ENCODE measurements around the gene RASD2.

RASD2 gene

DNA sequence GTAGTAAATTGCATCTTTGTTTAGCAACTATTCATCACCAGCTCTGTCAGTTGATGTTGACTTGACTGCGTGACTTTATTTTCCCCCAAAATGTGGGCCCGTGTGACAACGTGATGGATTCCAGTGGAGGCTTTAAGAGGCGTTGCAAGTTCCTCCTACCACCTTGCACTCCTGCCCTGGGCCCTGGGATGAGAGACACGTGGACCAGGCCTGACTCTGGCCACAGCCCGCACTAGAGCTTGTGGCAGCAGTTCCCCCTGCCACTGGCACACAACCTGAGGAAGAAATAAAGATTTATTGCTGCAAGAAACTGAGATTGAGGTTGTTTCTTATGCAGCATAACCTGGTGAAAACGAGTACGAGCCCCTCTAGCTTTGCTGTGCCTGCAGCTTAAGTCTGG lies 31.9 kb downstream of the RASD2 start:
- no peak for DNase-seq (ENCODE audit: low read depth)
- TF ChIP-seq, protein P1, sequence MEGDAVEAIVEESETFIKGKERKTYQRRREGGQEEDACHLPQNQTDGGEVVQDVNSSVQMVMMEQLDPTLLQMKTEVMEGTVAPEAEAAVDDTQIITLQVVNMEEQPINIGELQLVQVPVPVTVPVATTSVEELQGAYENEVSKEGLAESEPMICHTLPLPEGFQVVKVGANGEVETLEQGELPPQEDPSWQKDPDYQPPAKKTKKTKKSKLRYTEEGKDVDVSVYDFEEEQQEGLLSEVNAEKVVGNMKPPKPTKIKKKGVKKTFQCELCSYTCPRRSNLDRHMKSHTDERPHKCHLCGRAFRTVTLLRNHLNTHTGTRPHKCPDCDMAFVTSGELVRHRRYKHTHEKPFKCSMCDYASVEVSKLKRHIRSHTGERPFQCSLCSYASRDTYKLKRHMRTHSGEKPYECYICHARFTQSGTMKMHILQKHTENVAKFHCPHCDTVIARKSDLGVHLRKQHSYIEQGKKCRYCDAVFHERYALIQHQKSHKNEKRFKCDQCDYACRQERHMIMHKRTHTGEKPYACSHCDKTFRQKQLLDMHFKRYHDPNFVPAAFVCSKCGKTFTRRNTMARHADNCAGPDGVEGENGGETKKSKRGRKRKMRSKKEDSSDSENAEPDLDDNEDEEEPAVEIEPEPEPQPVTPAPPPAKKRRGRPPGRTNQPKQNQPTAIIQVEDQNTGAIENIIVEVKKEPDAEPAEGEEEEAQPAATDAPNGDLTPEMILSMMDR (conservative IDR thresholded peaks at IDR 0.05; ENCODE audit: control insufficient read depth, insufficient read depth, low read depth, low read length): no peak

DNA sequence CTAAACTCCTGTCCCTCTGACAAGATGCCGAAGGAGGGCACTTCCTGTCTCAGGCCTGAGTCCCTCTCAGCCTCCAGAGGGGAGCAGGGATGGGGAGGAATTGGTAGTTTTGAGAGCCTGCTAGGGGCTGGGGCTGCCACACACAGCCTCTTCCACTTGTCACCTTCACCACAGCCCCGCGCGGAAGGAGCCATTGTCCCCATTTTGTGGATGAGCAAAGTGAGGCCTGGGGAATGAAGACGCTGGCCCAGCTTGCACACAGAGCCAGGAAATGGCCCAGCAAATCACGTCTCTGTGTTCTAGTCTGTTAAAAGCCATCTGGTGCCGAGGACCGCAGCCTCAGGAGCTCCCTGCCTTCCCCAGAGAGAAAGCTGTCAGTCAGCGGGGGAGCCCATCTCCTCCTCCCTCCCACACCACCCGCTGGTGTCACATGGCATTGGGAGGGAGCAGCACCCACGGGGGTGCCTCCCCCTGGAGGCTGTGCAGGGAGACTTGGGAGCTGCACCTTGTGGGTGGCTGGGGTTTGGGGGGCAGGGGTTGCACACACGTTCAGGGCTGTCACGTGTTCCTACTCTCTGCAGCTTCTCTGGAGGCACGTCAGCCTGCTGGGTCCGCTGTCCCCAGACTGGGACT lies 34.6 kb downstream of the RASD2 start:
- no peak for DNase-seq (ENCODE audit: low read depth)

More for the DNA sequence above, 31.9 kb downstream of the RASD2 start:
- no peak overlapping the region for H3K4me3 ChIP-seq (ENCODE audit: control insufficient read depth, low read depth, low read length)

DNA sequence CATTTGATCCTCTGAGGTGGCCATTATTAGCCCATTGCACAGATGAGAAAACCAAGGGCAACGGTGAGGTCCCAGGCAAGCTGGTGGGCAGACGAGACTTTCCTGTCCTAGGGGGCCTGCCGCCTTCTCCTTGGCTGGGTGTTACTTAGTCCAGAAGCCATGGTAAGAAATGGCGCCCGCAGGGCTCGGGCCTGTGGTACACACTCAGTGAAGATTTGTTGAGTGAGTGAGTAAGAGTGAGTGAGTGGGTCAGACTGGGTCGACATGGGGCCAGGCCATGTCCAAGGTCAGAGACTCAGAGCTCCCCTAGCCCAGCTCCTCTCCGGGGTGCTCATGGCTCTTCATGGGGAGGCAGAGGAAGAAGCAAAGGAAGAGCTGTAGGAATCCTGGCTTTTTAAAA lies 36.0 kb downstream of the RASD2 start:
- DNase-seq (ENCODE audit: low read depth): no peak
- H3K4me3 ChIP-seq (ENCODE audit: control insufficient read depth, low read depth, low read length): no peak overlapping the region
- TF ChIP-seq, protein P1 (conservative IDR thresholded peaks at IDR 0.05; ENCODE audit: control insufficient read depth, insufficient read depth, low read depth, low read length): no peak

More for the DNA sequence above, 34.6 kb downstream of the RASD2 start:
- no peak overlapping the region for H3K4me3 ChIP-seq (ENCODE audit: control insufficient read depth, low read depth, low read length)
- TF ChIP-seq, protein P1 (conservative IDR thresholded peaks at IDR 0.05; ENCODE audit: control insufficient read depth, insufficient read depth, low read depth, low read length): no peak

DNA sequence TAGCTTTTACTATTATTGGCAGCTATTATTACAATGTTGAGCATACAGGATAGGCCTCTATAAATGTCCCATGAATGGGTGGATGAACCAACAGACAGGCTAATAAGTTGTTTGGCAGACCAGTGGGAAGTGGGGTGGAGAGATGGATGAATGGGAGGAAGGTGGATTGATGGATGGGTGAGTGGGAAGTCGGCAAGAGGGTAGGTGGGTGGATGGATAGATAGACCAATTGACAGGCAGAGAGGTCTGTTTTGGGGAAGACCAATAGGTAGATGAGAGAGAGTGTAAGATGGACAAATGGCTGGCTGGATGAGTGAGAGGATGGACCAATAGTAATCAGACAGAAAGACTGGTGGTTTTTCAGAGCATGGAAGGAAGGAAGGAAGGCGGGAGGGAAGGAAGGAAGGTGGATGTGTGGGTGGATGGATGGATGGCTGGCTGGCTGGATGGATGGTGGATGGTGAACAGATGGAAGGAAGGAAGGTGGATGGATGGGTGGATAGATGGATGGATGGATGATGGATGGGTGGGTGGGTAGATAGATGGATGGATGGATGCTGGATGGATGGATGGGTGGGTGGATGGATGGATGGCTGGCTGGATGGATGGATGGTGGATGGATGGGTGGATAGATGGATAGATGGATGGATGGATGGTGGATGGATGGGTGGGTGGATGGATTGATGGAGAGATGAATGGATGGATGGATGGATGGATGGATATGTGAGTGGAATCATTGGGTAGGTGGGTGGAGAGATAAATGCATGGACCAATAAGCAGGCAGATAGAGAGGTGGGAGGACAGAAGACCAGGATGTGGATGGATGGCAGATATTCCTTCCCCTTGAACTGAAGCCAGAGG lies 37.4 kb downstream of the RASD2 start:
- no peak overlapping the region for H3K4me3 ChIP-seq (ENCODE audit: control insufficient read depth, low read depth, low read length)
- TF ChIP-seq, protein P1 (conservative IDR thresholded peaks at IDR 0.05; ENCODE audit: control insufficient read depth, insufficient read depth, low read depth, low read length): no peak
- no peak for DNase-seq (ENCODE audit: low read depth)

DNA sequence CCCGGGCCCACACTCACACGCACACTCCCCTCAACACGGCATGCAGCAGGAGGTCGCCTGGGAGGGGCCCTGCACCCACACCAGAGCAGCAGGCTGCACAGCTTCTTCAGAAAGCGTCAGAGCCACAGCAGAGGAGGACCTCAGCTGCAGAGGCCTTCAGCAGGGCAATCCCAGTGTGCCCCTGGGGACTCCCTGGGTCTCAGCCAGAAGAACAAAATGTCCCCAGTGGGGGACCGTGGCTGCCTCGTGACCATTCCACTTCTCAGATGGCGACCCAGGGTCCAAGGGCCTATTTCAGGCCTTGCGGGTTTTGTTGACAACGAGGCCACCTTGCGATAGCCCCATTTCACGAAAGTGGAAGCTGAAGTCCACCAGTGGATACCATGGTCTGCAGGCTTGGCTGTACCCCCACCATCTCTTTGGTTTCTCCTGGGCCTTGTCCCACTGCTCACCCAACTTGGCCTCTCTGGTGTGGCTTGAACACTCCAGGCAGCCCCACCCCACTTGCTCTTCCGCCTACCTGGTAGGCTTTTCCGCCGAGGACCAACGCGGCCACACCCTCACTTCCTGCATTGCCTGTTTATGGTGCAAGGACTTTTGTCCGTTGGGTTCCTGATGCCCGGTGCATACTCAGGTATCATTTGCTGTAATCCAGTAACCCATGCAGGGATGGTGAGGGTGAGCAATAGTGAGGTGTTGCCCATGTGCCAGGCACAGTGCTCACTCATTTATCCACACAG lies 38.4 kb downstream of the RASD2 start:
- H3K4me3 ChIP-seq (ENCODE audit: control insufficient read depth, low read depth, low read length): no peak overlapping the region
- TF ChIP-seq, protein P1 (conservative IDR thresholded peaks at IDR 0.05; ENCODE audit: control insufficient read depth, insufficient read depth, low read depth, low read length): no peak
- DNase-seq (ENCODE audit: low read depth): no peak

DNA sequence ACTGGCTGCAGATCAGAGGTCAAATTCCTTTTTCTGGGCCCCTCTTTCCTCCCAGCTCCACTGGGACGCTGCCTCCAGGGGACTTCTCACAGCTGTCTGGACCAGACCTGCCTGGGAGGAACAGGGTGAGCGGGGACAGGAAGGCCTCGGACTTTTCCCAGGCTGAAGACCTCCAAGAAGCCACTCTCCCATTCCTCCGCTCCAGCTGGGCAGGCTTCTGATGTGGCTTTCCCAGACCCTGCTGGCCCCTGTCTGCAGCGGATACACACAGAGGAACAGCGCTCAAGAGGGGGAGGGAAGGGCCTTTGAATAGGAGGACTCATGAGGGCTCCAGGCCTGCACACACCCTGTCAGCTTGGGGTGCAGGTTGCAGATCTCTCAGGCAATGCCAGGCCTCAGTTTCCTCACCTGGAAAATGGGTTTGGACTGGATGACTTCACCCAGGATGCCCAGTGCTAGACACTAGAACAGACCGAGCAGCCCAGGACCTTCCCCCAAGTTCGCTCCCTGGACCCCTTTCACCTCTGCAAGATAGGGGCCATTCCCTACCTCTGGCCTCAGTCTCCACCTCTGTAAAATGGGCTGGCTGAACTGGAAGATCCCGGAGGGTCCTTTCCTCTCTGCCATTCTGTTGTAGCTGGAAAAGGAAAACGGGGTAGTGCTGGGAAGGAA lies 39.9 kb downstream of the RASD2 start:
- H3K4me3 ChIP-seq (ENCODE audit: control insufficient read depth, low read depth, low read length): no peak overlapping the region
- TF ChIP-seq, protein P1 (conservative IDR thresholded peaks at IDR 0.05; ENCODE audit: control insufficient read depth, insufficient read depth, low read depth, low read length): no peak
- DNase-seq (ENCODE audit: low read depth): no peak

Data from fibroblast of mammary gland (primary cell).